GM12878 (cell line): Measurements from ENCODE around the gene COL8A2. TPM values are rescaled to one million over a fixed set of nuclear protein-coding genes. Genes with fewer than 3 reads are reported as not detected.
A peak's percentile ranks its signal among the peaks of the same experiment; 100 is the strongest.

Experiments used
- ATF2 ChIP-seq: IDR thresholded peaks from 2 replicates; pipeline ENCODE4 v1.6.1; 2012; ENCODE audit warnings: low read length, inconsistent platforms
- BACH1 ChIP-seq: fragments of 450-650 bp; IDR thresholded peaks from 2 replicates; pipeline ENCODE4 v1.6.1; 2017; ENCODE audit warnings: mild to moderate bottlenecking, borderline replicate concordance
- CEBPB ChIP-seq, 2 experiments: fragments of 150-350 bp in 1 of 2; IDR thresholded peaks; 2 replicates each; pipeline ENCODE4 v1.6.1; 2012 to 2014; ENCODE audit warnings: low read depth in 2 of 2, low read length in 2 of 2, borderline replicate concordance in 1 of 2, inconsistent platforms in 1 of 2
- EED ChIP-seq: sonication (generic); IDR thresholded peaks from 2 replicates; pipeline ENCODE4 v1.6.1; 2016; ENCODE audit warnings: antibody characterized with exemption, low read depth
- IKZF2 ChIP-seq, 2 experiments: fragments of 450-650 bp; IDR thresholded peaks; 2 replicates each; pipeline ENCODE4 v1.6.1; 2017; ENCODE audit warnings: mild to moderate bottlenecking in 2 of 2, moderate library complexity in 2 of 2
- JUND ChIP-seq: IDR thresholded peaks from 2 replicates; pipeline ENCODE4 v1.6.1; 2012; ENCODE audit warnings: low read depth, mild to moderate bottlenecking, low read length, improper control_type of control experiment, moderate library complexity
- KDM1A ChIP-seq: fragments of 200-600 bp; sonication (generic); IDR thresholded peaks from 2 replicates; pipeline ENCODE4 v1.6.1; 2016; ENCODE audit warnings: borderline replicate concordance
- PAX5 ChIP-seq: IDR thresholded peaks from 2 replicates; pipeline ENCODE4 v1.6.1; 2011; ENCODE audit warnings: low read depth, low read length, borderline replicate concordance
- PAX8 ChIP-seq: fragments of 450-650 bp; IDR thresholded peaks from 2 replicates; pipeline ENCODE4 v1.6.1; 2017; ENCODE audit warnings: mild to moderate bottlenecking, moderate library complexity
- RB1 ChIP-seq: fragments of 450-650 bp; formaldehyde crosslinking; IDR thresholded peaks from 2 replicates; pipeline ENCODE4 v1.6.1; 2017; ENCODE audit warnings: mild to moderate bottlenecking, borderline replicate concordance
- SPI1 ChIP-seq: IDR thresholded peaks from 2 replicates; pipeline ENCODE4 v1.6.1; 2011; ENCODE audit warnings: low read depth, mild to moderate bottlenecking, low read length, moderate library complexity, borderline replicate concordance; ENCODE audit not compliant: insufficient read depth
- SREBF2 ChIP-seq: IDR thresholded peaks from 2 replicates; pipeline ENCODE4 v1.6.1; 2012; ENCODE audit warnings: mild to moderate bottlenecking, low read length
- TARDBP ChIP-seq: IDR thresholded peaks from 2 replicates; pipeline ENCODE4 v1.6.1; 2016; ENCODE audit warnings: borderline replicate concordance
- ZBED1 ChIP-seq: IDR thresholded peaks from 2 replicates; pipeline ENCODE4 v1.6.1; 2016; ENCODE audit warnings: borderline replicate concordance
- ZBTB4 ChIP-seq: fragments of 450-650 bp; formaldehyde crosslinking; IDR thresholded peaks from 2 replicates; pipeline ENCODE4 v1.4.0; 2022; ENCODE audit warnings: mild to moderate bottlenecking, moderate library complexity
- polyA plus RNA-seq, 11 experiments: library from polyadenylated mRNA; depleted of rRNA in 4 of 11; unstranded in 6 of 11; stranded (reverse) in 5 of 11; fragments of >200 nt; fragmentation: Nextera tagmentation in 4 of 11; fragmentation: Illumina TruSeq in 1 of 11; extraction: Ambion mirVana in 4 of 11; extraction: Trizol in 1 of 11; gene quantifications; 1 replicate in 1 of 11; 2 replicates in 10 of 11; pipeline versions ENCODE4 v1.2.1 to v1.2.3, GENCODE V29; 2011 to 2016; ENCODE audit warnings: inconsistent platforms in 2 of 11, missing spikeins in 2 of 11, low read depth in 1 of 11
- total RNA-seq, 4 experiments: library from RNA; depleted of rRNA in 3 of 4; stranded (reverse); fragments of >200 nt in 3 of 4; fragmentation: Illumina TruSeq in 1 of 4; extraction: Trizol in 1 of 4; gene quantifications; 2 replicates each; pipeline versions ENCODE4 v1.2.1 to v1.2.3, GENCODE V29; 2013 to 2021
- TF ChIP-seq, protein P1 (sequence below): fragments of 450-650 bp; IDR thresholded peaks from 2 replicates; pipeline ENCODE4 v1.6.1; 2017; ENCODE audit warnings: low read depth, mild to moderate bottlenecking, moderate library complexity

COL8A2 gene
- total and polyA plus RNA-seq, 10 of the 15 experiments (the other 5 are each of a cell fraction or from before 2014, with no cell fraction given), result 0.01 TPM; not detected in 9

GRCh38 chr1:36123356-36123755 is 1.7 kb downstream of the COL8A2 start (continued):
- TF ChIP-seq, protein P1, sequence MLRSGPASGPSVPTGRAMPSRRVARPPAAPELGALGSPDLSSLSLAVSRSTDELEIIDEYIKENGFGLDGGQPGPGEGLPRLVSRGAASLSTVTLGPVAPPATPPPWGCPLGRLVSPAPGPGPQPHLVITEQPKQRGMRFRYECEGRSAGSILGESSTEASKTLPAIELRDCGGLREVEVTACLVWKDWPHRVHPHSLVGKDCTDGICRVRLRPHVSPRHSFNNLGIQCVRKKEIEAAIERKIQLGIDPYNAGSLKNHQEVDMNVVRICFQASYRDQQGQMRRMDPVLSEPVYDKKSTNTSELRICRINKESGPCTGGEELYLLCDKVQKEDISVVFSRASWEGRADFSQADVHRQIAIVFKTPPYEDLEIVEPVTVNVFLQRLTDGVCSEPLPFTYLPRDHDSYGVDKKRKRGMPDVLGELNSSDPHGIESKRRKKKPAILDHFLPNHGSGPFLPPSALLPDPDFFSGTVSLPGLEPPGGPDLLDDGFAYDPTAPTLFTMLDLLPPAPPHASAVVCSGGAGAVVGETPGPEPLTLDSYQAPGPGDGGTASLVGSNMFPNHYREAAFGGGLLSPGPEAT, result 0 out of 2 replicates have a peak, but pooled peaks have one; percentile 19
- TF ChIP-seq SREBF2 (no peak), PAX5 (no peak), ATF2 (no peak), ZBED1 (no peak), KDM1A (no peak), EED (peak; percentile 70), CEBPB (IDR thresholded peaks at IDR 0.05; ENCODE audit: borderline replicate concordance in 1 of 2, low read depth in 2 of 2, low read length in 2 of 2) (no peak), JUND (no peak), TARDBP (no peak), RB1 (no peak), BACH1 (no peak), SPI1 (no peak), PAX8 (no peak), ZBTB4 (CRISPR knock-in tag) (no peak), IKZF2 (IDR thresholded peaks at IDR 0.05) (peak; percentile 77)
